ENCODE measurements around the gene C16orf89.

C16orf89 gene

DNA sequence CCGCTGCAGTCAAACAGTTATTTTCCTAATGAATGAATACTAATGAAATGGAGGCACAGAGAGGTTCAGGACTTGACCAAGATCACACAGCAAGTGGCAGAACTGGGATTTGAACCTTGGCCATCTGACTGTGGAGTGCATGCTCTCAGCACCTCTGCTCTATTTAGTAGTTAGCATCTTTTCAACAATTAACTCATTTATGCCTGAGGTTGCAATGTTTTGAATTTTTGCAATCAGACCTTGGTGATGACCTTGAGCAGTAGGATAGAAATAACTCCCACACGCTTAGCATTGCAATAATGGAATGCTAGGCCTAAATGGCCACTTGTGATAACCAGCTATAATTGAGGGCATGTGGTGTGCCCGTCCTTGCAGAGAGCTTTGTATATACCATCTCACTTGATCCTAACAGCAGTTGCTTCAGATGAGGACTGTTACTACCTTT is 63.0 kb downstream of the C16orf89 start:
- no peak for DNase-seq

DNA sequence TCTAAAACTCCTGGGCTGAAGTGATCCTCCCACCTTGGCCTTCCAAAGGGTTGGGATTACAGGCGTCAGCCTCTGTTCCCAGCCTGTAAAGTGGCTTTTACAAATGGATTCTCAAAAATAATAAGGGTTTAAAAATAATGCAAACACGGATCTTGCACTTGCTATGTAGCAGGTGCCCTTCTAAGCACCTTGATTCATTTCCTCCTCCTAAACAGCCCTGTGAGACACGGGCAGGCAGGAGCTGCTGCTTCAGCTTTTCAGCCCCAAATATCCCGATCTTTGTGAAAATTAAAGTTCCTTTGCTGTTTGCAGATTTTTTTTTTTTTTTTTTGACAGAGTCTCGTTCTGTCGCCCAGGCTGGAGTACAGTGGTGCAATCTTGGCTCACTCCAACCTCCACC is 63.8 kb downstream of the C16orf89 start:
- no peak for DNase-seq

- DNase-seq = no peak
Measured at GRCh38 chr16:5001571-5001970, 64.2 kb downstream of the C16orf89 start.

DNA sequence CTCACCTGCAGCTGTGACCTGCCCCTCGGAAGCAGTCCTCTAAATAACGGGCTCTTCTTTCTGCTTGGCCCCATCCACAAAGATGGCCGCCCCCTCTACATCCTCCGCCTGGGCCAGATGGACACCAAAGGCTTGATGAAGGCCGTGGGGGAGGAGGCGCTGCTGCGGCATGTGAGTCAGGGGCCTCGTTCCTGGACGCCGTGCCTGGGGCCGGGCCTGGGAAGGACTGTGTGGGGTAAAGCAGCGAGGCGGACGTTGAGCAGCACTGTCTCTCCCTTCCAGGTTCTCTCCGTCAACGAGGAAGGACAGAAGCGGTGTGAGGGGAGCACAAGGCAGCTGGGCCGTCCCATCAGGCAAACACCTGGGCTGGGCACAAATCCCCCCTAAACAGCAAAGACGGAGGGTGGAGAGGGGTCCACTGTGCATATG is 65.2 kb downstream of the C16orf89 start:
- DNase-seq = no peak

- no peak for DNase-seq
Measured at GRCh38 chr16:4994719-4995434, 70.9 kb downstream of the C16orf89 start.

Measured in activated naive CD4-positive, alpha-beta T cell (primary cell).